HG02938 (cell line): ENCODE measurements around the gene JAG1.

Experiments used
- ATAC-seq: cut with Tn5 transposase; IDR thresholded peaks from one replicate; pipeline ENCODE4 v1.9.1; 2021; ENCODE audit warnings: mild to moderate bottlenecking, moderate library complexity; ENCODE audit not compliant: unreplicated experiment

The JAG1 gene

GRCh38 chr20:10654630-10655029 lies 19.2 kb downstream of the JAG1 start:
- ATAC-seq = no peak

- no peak for ATAC-seq
These were observed 19.6 kb downstream of the JAG1 start for GRCh38 chr20:10654250-10654610.

GRCh38 chr20:10653599-10654249 lies 20.1 kb downstream of the JAG1 start:
- ATAC-seq = peak; percentile 59

GRCh38 chr20:10652660-10653261 lies 21.0 kb downstream of the JAG1 start:
- no peak for ATAC-seq

GRCh38 chr20:10652185-10652584 lies 21.6 kb downstream of the JAG1 start:
- no peak for ATAC-seq

GRCh38 chr20:10651227-10651990 lies 22.4 kb downstream of the JAG1 start:
- no peak for ATAC-seq

GRCh38 chr20:10649797-10650160 lies 24.0 kb downstream of the JAG1 start:
- ATAC-seq = no peak

GRCh38 chr20:10649080-10649796 lies 24.6 kb downstream of the JAG1 start:
- ATAC-seq = no peak

- ATAC-seq = no peak
These were observed 25.1 kb downstream of the JAG1 start for GRCh38 chr20:10648651-10649050.

GRCh38 chr20:10647909-10648308 lies 25.9 kb downstream of the JAG1 start:
- no peak for ATAC-seq

- no peak for ATAC-seq
These were observed 26.3 kb downstream of the JAG1 start for GRCh38 chr20:10647471-10647870.

- ATAC-seq = no peak
These were observed 26.8 kb downstream of the JAG1 start for GRCh38 chr20:10646886-10647420.

GRCh38 chr20:10646006-10646405 lies 27.8 kb downstream of the JAG1 start:
- no peak for ATAC-seq

- no peak for ATAC-seq
These were observed 28.6 kb downstream of the JAG1 start for GRCh38 chr20:10645205-10645570.

GRCh38 chr20:10644458-10645204 lies 29.2 kb downstream of the JAG1 start:
- no peak for ATAC-seq

GRCh38 chr20:10643560-10643873 lies 30.3 kb downstream of the JAG1 start:
- ATAC-seq = no peak

- no peak for ATAC-seq
These were observed 30.8 kb downstream of the JAG1 start for GRCh38 chr20:10642856-10643559.

- no peak for ATAC-seq
These were observed 31.9 kb downstream of the JAG1 start for GRCh38 chr20:10641893-10642292.

GRCh38 chr20:10641467-10641866 lies 32.3 kb downstream of the JAG1 start:
- ATAC-seq = no peak

GRCh38 chr20:10640897-10641296 lies 32.9 kb downstream of the JAG1 start:
- ATAC-seq = no peak
